Glutamatergic neuron (in vitro differentiated cells): ENCODE data around the gene NEO1. TPM values are rescaled to one million over a fixed set of nuclear protein-coding genes. Genes with fewer than 3 reads are reported as not detected.

Source experiments
- DNase-seq: peaks from one replicate; pipeline ENCODE4 v3.0.0; 2022
- H3K27ac Mint-ChIP-seq: one replicate; pipeline ENCODE4 v1.8.0; 2020; ENCODE audit warnings: mild to moderate bottlenecking, mixed read lengths, inconsistent platforms; ENCODE audit not compliant: unreplicated experiment
- H3K27me3 Mint-ChIP-seq: one replicate; pipeline ENCODE4 v1.8.0; 2020; ENCODE audit warnings: mild to moderate bottlenecking, moderate library complexity, mixed read lengths, inconsistent platforms; ENCODE audit not compliant: unreplicated experiment
- H3K36me3 Mint-ChIP-seq: one replicate; pipeline ENCODE4 v1.8.0; 2020; ENCODE audit warnings: mild to moderate bottlenecking, mixed read lengths, inconsistent platforms; ENCODE audit not compliant: unreplicated experiment
- H3K4me1 Mint-ChIP-seq: one replicate; pipeline ENCODE4 v1.8.0; 2020; ENCODE audit warnings: mild to moderate bottlenecking, low read depth, mixed read lengths, inconsistent platforms; ENCODE audit not compliant: unreplicated experiment
- H3K4me3 Mint-ChIP-seq: one replicate; pipeline ENCODE4 v1.8.0; 2020; ENCODE audit warnings: mild to moderate bottlenecking, mixed read lengths, inconsistent platforms; ENCODE audit not compliant: unreplicated experiment
- H3K9me3 Mint-ChIP-seq: one replicate; pipeline ENCODE4 v1.8.0; 2020; ENCODE audit warnings: mild to moderate bottlenecking, moderate library complexity, mixed read lengths, inconsistent platforms; ENCODE audit not compliant: unreplicated experiment
- CTCF ChIP-seq: fragments of 200-600 bp; sonication (generic); IDR thresholded peaks from one replicate; pipeline ENCODE4 v1.5.0; 2021; ENCODE audit not compliant: partially characterized antibody, unreplicated experiment
- total RNA-seq: library from RNA; stranded (reverse); fragmentation: NEBNext Ultra II Directional; extraction: Animal tissue kit (Norgen Biotek cat#: 25700); gene quantifications from one replicate; pipeline ENCODE4 v1.2.1, GENCODE V29; 2021; ENCODE audit not compliant: unreplicated experiment

Gene NEO1
- total RNA-seq, 1 donor from 2014 or later: 157 TPM

- no peaks in the 10 kb centered on the region for H3K9me3 Mint-ChIP-seq
- no peaks in the 10 kb centered on the region for H3K27me3 Mint-ChIP-seq
- DNase-seq: no peak
- H3K27ac Mint-ChIP-seq: no peak overlapping the region
- no peak overlapping the region for H3K4me3 Mint-ChIP-seq
- H3K36me3 Mint-ChIP-seq: no peaks in the 10 kb centered on the region
- TF ChIP-seq CTCF: no peak
- peaks cover 33% of the 10 kb centered on the region for H3K4me1 Mint-ChIP-seq
Observed at GRCh38 chr15:73017987-73018386, 34.3 kb upstream of the NEO1 start.

GRCh38 chr15:73019154-73019553 is 33.1 kb upstream of the NEO1 start:
- Mint-ChIP-seq H3K27me3 (no peaks in the 10 kb centered on the region), H3K36me3 (no peaks in the 10 kb centered on the region), H3K9me3 (no peaks in the 10 kb centered on the region), H3K4me1 (peaks cover 33% of the 10 kb centered on the region), H3K27ac (no peak overlapping the region), H3K4me3 (no peak overlapping the region)
- no peak for DNase-seq
- no peak for TF ChIP-seq CTCF

- no peak for DNase-seq
- Mint-ChIP-seq H3K9me3 (no peaks in the 10 kb centered on the region), H3K36me3 (no peaks in the 10 kb centered on the region), H3K4me3 (no peak overlapping the region), H3K27ac (no peak overlapping the region), H3K4me1 (peaks cover 33% of the 10 kb centered on the region), H3K27me3 (no peaks in the 10 kb centered on the region)
- no peak for TF ChIP-seq CTCF
Observed at GRCh38 chr15:73019601-73020146, 32.6 kb upstream of the NEO1 start.

GRCh38 chr15:73021139-73021621 is 31.1 kb upstream of the NEO1 start:
- no peaks in the 10 kb centered on the region for H3K36me3 Mint-ChIP-seq
- peak overlapping the region; percentile 79 for H3K27ac Mint-ChIP-seq
- peak; percentile 24 for DNase-seq
- H3K4me1 Mint-ChIP-seq: peaks cover 33% of the 10 kb centered on the region
- H3K9me3 Mint-ChIP-seq: no peaks in the 10 kb centered on the region
- no peak for TF ChIP-seq CTCF
- peak overlapping the region; percentile 56 for H3K4me3 Mint-ChIP-seq
- H3K27me3 Mint-ChIP-seq: no peaks in the 10 kb centered on the region

- no peak for TF ChIP-seq CTCF
Observed at GRCh38 chr15:73022161-73022560, 30.1 kb upstream of the NEO1 start.

More at GRCh38 chr15:73022161-73022560, 30.1 kb upstream of the NEO1 start:
- Mint-ChIP-seq H3K27ac (peak overlapping the region; percentile 41), H3K4me1 (peaks cover 36% of the 10 kb centered on the region), H3K9me3 (no peaks in the 10 kb centered on the region), H3K36me3 (no peaks in the 10 kb centered on the region), H3K27me3 (no peaks in the 10 kb centered on the region), H3K4me3 (peak overlapping the region; percentile 0)
- no peak for DNase-seq
